ELF-1 (cell line): Measurements from ENCODE around the gene PGK1.
A peak's percentile ranks its signal among the peaks of the same experiment; 100 is the strongest.
"Not testable (repeated sequence)": the region's sequence is repeated elsewhere in the genome, so short reads cannot be mapped to it uniquely, and the experiment has no call there.

Experiments used
- DNase-seq: peaks from one replicate; pipeline ENCODE4 v3.0.0-alpha.2; 2016; ENCODE audit warnings: low read depth, low spot score

Gene PGK1

DNA sequence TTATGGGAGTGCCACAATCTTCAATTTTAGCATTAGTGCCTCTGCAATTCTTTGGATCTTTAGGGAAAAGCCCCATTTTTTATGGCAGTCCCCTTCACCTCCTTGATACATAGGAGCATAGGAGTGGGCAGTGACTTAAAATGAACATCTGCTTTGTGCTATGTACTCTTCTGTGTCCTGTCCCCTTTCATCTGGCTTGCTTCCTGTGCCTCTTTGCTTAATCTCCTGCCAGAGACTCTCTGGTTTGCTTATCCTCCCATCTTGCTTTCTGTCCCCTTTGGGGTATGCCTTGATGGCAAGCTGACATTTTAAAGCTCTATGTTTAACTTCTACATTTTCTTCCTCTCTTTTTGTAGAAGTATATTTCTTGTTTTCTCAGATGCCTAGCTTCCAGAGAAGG, 12.3 kb downstream of the PGK1 start:
- no peak for DNase-seq

DNA sequence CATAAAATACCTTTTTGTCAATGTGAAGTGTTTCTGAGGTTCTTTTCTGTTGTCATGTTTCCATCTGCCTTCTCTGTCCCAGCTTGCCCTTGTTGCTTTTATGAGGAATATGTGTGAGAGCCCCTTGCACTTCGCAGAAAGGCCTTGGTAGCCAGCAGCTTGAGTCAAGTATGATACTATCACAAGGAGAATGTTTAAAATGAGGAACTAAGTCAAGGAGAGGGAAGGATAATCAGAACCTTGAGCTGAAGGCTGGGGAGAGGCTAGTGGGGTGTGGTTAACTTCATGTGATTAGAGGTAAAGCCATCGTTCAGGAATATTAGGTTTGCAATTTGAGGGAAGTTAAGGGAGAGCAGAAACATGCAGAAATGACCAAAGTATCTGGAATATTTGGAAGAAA, 12.7 kb downstream of the PGK1 start:
- no peak for DNase-seq

DNA sequence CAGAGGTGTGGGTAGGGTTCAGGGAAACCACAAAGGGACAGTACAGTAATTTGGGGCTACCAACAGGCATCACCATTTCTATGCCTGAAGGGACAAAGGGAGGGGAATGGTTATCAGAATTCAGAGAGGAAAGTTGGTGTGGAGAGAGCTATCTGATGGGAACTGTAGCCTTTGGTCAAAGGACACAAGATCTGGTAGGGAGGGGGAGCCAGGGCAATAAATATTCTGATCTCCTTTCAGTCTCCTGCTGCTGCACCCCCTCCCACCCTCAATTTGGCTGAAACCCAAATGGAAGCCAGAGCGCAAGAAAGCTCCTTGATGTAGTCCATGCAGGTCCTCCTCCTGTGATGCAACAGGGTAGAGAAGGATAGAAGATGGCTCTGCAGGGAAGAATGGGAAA, 14.6 kb downstream of the PGK1 start:
- DNase-seq: no peak

DNA sequence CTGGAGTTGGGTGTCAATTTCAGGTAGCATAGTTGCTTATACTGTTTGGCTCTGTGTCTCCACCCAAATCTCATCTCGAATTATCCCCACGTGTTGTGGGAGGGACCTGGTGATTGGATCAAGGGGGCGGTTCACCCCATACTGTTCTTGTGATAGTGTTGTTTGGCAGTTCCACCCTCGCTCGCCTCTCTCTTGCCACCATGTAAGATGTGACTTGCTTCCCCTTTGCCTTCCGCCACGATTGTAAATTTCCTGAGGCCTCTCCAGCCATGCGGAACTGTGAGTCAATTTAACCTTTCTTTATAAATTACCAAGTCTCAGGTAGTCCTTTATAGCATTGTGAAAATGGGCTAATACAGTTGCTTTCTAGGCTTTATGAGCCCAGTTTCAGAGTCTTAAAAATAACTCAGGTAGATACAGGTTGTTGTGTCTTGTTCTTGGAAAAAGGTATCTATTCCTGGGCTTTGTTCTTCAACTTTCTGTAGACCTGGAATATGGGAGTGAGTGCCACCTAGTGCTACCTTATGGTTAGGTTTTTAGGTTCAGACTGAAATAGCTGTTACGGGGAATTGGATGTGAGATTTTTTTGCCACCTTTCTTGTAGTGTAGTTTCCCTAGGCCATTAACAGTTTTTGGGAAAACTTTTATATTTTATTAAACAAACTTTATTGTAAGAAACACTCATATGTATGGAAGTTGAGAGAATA, 15.6 kb downstream of the PGK1 start:
- no peak for DNase-seq

DNA sequence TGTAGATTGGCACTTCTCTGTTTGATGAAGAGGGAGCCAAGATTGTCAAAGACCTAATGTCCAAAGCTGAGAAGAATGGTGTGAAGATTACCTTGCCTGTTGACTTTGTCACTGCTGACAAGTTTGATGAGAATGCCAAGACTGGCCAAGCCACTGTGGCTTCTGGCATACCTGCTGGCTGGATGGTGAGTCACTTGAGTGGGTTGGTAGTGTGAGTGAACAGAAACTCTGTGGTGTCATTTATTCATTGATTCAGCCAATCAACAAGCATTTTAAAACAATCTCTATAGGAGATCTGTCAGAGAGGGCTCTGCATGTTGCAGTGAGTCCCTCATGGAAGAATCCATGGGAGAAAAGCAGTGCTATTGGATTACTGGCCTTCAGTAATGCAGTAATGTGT, 19.1 kb downstream of the PGK1 start:
- no peak for DNase-seq

DNA sequence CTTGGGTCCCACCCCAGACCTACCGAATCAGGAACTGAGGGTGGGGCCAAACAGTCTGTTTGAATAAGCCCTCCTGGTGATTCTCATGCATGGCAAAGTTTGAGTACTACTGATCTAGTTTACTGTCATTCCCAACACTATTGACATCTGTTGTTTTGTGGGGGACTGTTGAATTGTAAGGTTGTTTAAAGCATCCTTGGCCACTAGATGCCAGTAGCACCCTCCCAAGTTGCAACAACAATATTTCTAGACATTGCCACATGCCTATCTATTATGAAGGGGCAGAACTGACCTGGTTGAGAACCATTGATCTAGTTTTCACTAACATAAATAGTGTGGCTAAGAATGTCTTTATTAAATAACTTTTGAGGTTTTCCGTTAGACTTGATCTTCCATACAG, 20.3 kb downstream of the PGK1 start:
- DNase-seq: no peak

DNA sequence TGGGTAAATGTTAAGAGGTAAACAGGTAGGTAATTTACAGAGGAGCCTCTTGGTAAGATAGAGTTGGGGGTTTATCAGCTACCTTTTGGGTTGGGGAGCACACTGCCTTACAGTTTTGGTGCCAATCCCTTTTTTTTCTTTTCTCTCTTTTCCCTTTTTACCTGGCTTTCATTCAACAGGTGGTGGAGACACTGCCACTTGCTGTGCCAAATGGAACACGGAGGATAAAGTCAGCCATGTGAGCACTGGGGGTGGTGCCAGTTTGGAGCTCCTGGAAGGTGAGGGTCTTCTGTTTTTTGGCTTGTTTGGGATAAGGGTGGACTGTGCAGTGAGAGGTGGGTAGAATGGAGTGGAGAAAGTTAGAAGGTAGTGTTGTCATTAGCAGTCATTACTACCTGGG, 21.1 kb downstream of the PGK1 start:
- DNase-seq: no peak

DNA sequence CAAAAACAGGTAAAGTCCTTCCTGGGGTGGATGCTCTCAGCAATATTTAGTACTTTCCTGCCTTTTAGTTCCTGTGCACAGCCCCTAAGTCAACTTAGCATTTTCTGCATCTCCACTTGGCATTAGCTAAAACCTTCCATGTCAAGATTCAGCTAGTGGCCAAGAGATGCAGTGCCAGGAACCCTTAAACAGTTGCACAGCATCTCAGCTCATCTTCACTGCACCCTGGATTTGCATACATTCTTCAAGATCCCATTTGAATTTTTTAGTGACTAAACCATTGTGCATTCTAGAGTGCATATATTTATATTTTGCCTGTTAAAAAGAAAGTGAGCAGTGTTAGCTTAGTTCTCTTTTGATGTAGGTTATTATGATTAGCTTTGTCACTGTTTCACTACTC, 21.7 kb downstream of the PGK1 start:
- DNase-seq: not testable (repeated sequence)

DNA sequence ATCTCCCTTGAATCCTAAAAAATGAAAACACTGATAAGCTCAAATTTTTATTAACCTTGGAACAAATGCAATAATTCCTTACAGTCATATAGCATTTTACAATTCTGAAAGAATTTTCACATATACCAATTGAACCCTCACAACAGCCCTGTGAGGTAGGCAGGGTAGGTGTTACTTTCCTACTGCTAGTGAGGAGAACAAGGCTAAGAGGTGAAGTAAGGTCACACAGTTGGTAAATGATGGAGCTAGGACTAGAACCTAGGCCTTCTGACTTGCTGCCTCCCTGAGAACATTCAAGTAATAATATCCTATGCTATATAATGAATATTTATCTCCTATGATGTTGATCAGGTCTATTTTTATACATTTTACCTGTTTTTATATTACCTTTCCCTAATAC, 25.7 kb downstream of the PGK1 start:
- DNase-seq: no peak

DNA sequence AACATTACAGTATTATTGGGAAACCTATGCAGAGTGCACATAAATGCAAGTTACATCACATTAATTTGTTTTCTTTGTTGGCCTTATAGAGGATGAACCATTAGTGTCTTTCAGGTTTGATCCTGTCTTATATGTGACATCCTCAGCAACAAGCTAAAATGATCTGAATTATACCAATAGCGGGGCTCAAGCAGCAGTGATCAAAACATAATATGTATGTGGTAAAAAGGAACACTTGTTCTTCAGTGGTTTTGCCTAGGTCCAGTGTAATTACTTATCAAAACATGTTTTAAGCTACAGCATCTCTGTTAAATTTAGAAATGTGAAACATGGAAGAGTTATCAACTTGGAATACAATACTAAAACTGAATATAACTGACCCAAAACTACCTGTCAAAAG, 26.3 kb downstream of the PGK1 start:
- no peak for DNase-seq

DNA sequence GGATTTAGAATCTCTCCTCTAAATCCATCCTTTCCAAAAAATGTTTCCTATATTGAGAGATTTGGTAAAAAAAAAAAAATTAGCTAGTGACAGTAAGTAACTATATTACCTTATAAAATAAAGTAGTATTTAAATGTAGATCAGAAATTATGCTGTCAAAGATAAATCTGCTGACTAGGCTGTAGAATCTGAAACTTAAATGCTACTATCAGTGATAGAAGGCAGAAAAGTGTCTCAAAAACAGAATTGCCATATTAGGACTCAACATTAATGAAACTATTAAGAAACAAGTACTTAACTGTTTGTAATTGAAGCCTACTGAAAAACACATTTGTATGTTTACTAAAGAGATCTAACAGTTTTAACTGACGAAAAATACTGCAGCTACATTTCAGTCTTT, 27.1 kb downstream of the PGK1 start:
- DNase-seq: no peak

DNA sequence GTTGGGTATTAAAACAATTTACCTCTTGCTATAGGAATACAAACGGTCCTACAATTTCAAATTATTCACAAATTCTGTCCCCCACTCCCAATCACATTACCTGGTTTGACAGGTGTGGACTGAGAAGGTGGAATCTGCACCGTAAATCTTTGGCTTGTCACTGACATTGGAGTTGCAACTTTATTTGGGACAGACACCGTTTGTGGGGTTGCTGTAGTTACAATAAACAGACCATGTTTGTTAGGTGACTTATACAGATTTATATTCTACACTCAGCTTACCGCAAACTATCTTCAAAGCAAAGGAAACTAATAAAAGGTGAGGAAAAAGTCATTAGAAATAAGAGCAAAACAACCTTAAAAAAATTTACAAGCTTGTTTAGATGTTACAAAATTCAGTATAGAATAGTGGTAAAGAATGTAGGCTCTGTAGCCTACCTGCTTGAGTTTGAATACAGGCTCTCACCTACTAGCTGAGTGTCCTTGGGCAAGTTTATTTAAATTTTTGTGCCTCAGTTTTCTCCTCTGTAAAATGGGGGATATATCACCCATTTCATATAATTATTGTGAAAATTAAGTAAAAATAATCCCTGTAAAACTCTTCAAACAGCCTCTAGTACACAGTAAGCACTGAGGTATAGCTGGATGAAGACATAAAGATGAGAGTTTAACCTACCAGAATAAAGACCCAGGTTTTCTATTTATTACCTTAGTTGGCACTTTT, 29.4 kb downstream of the PGK1 start:
- no peak for DNase-seq

DNA sequence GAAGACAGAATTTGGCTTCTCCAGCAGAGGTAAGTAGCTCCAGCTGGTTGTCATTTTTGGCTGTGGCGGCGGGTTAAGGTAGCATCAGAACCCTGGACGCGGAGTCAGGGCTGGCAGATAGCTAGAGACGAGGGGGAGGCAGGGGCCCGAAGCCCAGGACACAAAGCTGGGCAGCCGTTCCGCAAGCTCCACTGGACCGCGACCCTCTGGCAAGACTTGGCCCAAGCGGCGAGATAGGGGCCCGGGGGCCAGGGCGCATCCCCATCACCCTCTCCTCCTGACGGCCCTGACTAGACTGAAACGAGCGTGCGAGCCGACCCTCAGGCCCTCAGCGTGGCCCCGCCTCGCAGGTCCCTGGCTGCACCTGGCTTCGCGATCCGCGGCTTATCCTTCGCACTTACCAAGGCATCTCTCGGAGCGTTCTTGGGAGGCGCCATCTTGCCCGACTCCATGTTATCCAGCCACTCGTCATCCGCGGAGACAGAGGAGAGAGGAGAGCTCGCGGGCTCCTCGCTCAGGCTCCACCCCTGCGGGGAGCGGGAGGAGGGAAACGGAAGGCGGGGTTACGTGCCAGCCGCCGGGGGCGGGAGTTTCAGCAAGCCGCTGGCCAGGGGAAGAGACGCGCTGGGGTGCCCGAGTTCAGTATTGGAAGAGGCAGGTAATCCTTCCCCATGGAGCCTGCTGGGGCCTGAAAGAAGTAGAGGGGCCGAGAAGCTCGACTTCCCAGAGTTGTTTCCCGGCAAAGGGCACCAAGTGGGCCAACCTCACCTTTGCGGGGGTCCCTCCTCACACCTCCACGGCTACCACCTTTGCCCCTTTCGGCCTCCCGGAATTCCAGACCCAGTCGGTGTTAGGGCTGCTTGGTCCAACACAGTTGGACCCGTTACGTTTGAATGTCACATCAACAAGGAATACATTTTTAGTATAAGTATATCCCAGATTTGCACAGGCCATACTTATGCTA, 35.4 kb downstream of the PGK1 start, which contains the start of gene TAF9B:
TSS of gene TAF9B (minus strand) at position 491 of the 964 bp plus-strand sequence. CDS start at position 452, 39 bp downstream.
- peak; percentile 94 for DNase-seq

DNA sequence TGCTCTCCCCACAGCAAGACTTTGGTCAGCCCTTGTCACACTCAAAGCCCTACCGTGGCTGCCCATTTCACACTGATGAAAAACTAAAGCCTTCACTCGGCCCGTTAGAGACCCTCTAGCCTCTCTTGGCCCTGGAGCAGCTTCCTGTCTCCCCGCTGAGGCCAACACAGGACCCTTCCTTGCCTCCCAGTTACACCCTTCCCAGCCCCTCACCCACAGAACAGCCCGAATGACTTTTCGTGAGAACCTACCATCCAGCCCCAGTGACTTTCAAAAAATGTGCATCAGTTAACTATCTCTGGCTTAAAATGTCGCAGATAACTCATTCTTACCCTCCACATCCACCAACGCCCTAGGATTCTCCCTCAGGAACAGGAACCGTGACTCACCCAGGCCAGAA, 36.2 kb downstream of the PGK1 start:
- DNase-seq: no peak

DNA sequence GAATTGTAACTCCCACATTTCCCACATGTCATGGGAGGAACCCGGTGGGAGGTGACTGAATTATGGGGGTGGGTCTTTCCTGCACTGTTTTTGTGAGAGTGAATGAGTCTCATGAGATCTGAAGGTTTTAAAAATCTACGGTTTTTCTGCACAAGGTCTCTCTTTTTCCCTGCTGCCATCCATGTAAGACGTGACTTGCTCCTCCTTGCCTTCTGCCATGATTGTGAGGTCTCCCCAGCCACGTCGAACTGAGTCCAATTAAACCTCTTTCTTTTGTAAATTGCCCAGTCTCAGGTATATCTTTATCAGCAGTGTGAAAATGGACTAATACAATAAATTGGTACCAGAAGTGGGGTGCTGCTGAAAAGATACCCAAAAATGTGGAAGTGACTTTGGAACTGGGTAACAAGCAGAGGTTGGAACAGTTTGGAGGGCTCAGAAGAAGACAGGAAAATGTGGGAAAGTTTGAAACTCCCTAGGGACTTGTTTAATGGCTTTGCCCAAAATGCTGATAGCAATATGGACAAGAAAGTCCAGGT, 43.0 kb downstream of the PGK1 start:
- DNase-seq: not testable (repeated sequence)

DNA sequence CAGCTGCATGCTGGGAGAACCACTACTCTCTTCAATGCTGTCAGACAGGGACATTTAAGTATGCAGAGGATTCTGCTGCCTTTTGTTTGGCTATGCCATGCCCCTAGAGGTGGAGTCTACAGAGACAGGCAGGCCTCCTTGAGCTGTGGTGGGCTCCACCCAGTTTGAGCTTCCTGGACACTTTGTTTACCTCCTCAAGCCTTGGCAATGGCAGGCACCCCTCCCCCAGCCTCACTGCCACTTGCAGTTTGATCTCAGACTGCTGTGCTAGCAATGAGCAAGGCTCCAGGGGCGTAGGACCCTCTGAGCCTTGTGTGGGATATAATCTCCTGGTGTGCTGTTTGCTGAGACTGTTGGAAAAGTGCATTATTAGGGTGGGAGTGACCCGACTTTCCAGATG, 53.3 kb downstream of the PGK1 start:
- DNase-seq: not testable (repeated sequence)

DNA sequence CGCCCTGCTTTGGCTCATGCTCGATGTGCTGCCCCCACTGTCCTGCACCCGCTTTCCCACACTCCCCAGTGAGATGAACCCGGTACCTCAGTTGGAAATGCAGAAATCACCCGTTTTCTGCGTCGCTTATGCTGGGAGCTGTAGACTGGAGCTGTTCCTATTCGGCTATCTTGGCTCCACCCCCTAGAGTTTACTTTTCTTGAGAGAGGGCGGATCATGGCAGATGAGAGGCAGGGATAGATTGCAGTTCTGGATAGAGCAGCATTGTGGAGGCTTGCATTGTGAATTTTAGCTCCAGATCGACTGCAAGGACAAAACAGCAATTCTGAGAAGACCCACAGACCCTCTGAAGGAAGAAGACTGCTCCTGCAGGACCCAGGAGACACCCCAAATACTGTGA, 53.8 kb downstream of the PGK1 start:
- DNase-seq: not testable (repeated sequence)

DNA sequence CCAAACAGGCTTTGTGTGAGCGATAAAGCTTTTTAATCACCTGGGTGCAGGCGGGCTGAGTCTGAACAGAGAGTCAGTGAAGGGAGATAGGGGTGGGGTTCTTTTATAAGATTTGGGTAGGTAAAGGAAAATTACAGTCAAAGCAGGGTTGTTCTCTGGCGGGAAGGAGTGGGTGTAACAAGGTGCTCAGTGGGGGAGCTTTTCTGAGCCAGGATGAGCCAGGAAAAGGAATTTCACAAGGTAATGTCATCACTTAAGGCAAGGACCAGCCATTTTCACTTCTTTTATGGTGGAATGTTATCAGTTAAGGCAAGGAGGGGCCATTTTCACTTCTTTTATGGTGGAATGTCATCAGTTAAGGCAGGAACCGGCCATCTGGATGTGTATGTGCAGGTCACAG, 56.7 kb downstream of the PGK1 start:
- peak; percentile 51 for DNase-seq

DNA sequence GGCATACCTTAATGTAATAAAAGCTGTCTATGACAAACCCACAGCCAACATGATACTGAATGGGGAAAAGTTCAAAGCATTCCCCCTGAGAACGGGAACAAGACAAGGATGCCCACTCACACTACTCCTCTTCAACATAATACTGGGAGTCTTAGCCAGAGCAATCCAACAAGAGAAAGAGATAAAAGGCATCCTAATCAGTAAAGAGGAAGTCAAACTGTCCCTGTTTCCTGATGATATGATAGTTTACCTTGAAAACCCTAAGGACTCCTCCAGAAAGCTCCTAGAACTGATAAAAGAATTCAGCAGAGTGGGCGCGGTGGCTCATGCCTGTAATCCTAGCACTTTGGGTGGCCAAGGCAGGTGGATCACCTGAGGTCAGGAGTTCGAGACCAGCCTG, 59.1 kb downstream of the PGK1 start:
- DNase-seq: not testable (repeated sequence)

DNA sequence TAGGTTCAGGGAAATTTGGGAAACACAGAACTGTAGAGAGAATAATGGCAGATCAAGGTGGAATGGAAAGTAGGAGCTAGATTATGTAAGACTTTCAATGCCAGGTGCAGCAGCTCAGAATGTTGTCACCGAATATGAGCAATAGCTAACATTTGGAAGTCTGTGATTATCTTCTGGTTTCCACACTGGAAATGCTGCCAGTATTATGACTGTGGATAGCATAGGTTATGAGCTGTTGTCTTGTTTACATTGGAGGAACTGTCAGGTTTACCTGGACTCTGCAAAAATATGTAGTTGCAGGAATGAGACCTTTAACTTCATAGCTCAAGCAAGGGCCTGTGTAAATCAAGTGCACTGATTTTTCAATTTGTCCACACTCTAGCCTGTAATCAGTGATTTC, 61.4 kb downstream of the PGK1 start:
- DNase-seq: no peak

DNA sequence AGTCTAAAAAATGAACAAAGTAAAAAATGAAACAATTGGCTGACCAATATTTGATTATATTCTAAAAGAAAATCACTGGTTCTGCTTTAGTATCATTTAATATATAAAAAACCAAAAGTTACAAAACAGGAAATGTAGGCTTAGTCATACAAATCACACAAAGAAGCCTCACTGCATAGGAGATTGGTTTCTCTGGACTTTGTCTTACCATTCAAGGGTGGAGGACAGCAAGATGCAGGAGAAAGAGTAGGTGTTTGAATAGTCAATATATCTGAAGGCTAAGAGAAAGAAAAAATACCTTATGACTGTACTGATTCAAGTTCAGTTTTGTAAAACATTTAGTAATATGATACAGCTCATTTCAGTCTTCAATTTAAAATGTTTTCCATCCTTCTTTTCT, 64.0 kb downstream of the PGK1 start:
- no peak for DNase-seq
